Neural cell (in vitro differentiated cells): ENCODE results near the gene ERGIC3.

ENCODE experiments used
- POLR2AphosphoS5 ChIP-seq: IDR thresholded peaks from 2 replicates; pipeline ENCODE4 v1.6.1; 2012
- TF ChIP-seq, protein P1 (sequence below): fragments of 450-650 bp; IDR thresholded peaks from 2 replicates; pipeline ENCODE4 v1.5.1; 2014; ENCODE audit warnings: antibody characterized with exemption, mild to moderate bottlenecking, moderate library complexity; ENCODE audit not compliant: poor library complexity, severe bottlenecking

DNA sequence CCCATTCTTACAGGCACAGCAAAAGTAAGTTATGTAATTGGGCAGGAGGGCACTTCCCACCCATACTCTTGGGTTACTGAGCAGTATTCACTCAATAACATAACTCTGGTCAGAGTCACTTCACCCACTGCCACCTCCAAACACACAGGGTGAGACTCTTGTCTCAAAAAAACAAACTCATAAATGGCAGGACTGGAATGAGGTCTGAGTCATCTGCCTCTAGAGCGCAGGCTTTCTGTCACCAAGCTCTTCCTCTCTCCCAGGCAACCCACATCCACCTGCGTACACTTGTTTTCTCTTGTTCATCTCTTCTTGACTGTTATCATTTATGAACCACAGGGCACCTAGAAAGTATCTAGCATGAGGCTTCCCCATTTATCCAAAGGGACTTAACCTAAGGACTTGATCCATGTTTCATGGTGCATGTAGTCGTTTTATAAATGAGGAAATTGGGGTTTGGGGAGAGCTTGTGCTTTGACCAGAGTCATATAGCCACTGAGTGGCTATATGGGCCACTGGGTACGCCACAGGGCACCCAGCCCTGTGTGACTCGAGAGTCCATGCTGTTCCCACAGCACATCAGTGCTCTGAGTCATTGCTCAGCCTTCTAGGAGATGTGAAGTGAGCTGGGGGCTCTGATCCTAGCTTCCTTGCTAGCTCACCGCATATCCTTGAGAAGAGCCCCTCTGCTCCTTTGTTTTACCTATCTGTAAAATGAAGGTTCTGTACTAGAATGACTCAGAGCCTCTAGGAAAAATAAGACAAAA, 34.8 kb upstream of the ERGIC3 start:
- TF ChIP-seq, protein P1, sequence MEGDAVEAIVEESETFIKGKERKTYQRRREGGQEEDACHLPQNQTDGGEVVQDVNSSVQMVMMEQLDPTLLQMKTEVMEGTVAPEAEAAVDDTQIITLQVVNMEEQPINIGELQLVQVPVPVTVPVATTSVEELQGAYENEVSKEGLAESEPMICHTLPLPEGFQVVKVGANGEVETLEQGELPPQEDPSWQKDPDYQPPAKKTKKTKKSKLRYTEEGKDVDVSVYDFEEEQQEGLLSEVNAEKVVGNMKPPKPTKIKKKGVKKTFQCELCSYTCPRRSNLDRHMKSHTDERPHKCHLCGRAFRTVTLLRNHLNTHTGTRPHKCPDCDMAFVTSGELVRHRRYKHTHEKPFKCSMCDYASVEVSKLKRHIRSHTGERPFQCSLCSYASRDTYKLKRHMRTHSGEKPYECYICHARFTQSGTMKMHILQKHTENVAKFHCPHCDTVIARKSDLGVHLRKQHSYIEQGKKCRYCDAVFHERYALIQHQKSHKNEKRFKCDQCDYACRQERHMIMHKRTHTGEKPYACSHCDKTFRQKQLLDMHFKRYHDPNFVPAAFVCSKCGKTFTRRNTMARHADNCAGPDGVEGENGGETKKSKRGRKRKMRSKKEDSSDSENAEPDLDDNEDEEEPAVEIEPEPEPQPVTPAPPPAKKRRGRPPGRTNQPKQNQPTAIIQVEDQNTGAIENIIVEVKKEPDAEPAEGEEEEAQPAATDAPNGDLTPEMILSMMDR = no peak
- TF ChIP-seq POLR2AphosphoS5 = no peak
